ENCODE measurements around the gene MEGF6.
"Not testable (repeated sequence)": the region's sequence is repeated elsewhere in the genome, so short reads cannot be mapped to it uniquely, and the experiment has no call there.

Gene MEGF6

GRCh38 chr1:3579626-3580025, 31.7 kb downstream of the MEGF6 start:
- TF ChIP-seq CTCF (IDR thresholded peaks at IDR 0.05) (no peak), ZFX (IDR thresholded peaks at IDR 0.05; ENCODE audit: borderline replicate concordance) (no peak)
- no peak overlapping the region for H3K27ac ChIP-seq

- TF ChIP-seq CTCF (IDR thresholded peaks at IDR 0.05), result no peak
- no peak for TF ChIP-seq ZFX (IDR thresholded peaks at IDR 0.05; ENCODE audit: borderline replicate concordance)
- no peak overlapping the region for H3K27ac ChIP-seq
Measured at GRCh38 chr1:3578906-3579305, 32.4 kb downstream of the MEGF6 start.

- no peak overlapping the region for H3K27ac ChIP-seq
- TF ChIP-seq CTCF (IDR thresholded peaks at IDR 0.05) (no peak), ZFX (IDR thresholded peaks at IDR 0.05; ENCODE audit: borderline replicate concordance) (no peak)
Measured at GRCh38 chr1:3578433-3578805, 32.9 kb downstream of the MEGF6 start.

- TF ChIP-seq ZFX (IDR thresholded peaks at IDR 0.05; ENCODE audit: borderline replicate concordance) (no peak), CTCF (IDR thresholded peaks at IDR 0.05) (no peak)
- H3K27ac ChIP-seq, result no peak overlapping the region
Measured at GRCh38 chr1:3577711-3578432, 33.4 kb downstream of the MEGF6 start.

GRCh38 chr1:3577300-3577699, 34.0 kb downstream of the MEGF6 start:
- TF ChIP-seq ZFX (IDR thresholded peaks at IDR 0.05; ENCODE audit: borderline replicate concordance) (no peak), CTCF (IDR thresholded peaks at IDR 0.05) (no peak)
- H3K27ac ChIP-seq, result no peak overlapping the region

- TF ChIP-seq CTCF (IDR thresholded peaks at IDR 0.05), result no peak
- TF ChIP-seq ZFX (IDR thresholded peaks at IDR 0.05; ENCODE audit: borderline replicate concordance), result no peak
- H3K27ac ChIP-seq, result no peak overlapping the region
Measured at GRCh38 chr1:3575993-3576392, 35.3 kb downstream of the MEGF6 start.

- H3K27ac ChIP-seq, result not testable (repeated sequence)
Measured at GRCh38 chr1:3575515-3575914, 35.8 kb downstream of the MEGF6 start.

- no peak overlapping the region for H3K27ac ChIP-seq
- TF ChIP-seq ZFX (IDR thresholded peaks at IDR 0.05; ENCODE audit: borderline replicate concordance), result no peak
- TF ChIP-seq CTCF (IDR thresholded peaks at IDR 0.05), result no peak
Measured at GRCh38 chr1:3573500-3573899, 37.8 kb downstream of the MEGF6 start.

GRCh38 chr1:3572638-3573037, 38.7 kb downstream of the MEGF6 start:
- not testable (repeated sequence) for H3K27ac ChIP-seq
